ENCODE measurements around the gene BNC2.

The BNC2 gene

GRCh38 chr9:16768816-16769215 is 101.7 kb downstream of the BNC2 start:
- Histone ChIP-seq H3K4me3 (ENCODE audit: low read depth, low read length, poor library complexity, severe bottlenecking) (no peak overlapping the region), H3F3A (ENCODE audit: insufficient read depth, low read length) (no peaks in the 10 kb centered on the region), H3K27me3 (ENCODE audit: insufficient read depth, low read length) (no peaks in the 10 kb centered on the region), H3K9me3 (ENCODE audit: low read length) (no peaks in the 10 kb centered on the region), H3K4me1 (ENCODE audit: insufficient read depth, low read length, severe bottlenecking) (no peaks in the 10 kb centered on the region), H2AFZ (ENCODE audit: low read length) (no peak overlapping the region), H3K27ac (ENCODE audit: low read depth, low read length, poor library complexity, severe bottlenecking) (no peak overlapping the region), H4K20me1 (ENCODE audit: insufficient read depth, low read length) (no peaks in the 10 kb centered on the region), H3K9me2 (ENCODE audit: low read depth, low read length) (no peaks in the 10 kb centered on the region), H3K36me3 (ENCODE audit: insufficient read depth, low read length) (no peaks in the 10 kb centered on the region), H3K9ac (ENCODE audit: low read length) (no peak overlapping the region), H3K79me2 (ENCODE audit: insufficient read depth, low read length) (no peaks in the 10 kb centered on the region), H3K4me2 (ENCODE audit: low read length) (no peak overlapping the region)
- TF ChIP-seq, protein P1, sequence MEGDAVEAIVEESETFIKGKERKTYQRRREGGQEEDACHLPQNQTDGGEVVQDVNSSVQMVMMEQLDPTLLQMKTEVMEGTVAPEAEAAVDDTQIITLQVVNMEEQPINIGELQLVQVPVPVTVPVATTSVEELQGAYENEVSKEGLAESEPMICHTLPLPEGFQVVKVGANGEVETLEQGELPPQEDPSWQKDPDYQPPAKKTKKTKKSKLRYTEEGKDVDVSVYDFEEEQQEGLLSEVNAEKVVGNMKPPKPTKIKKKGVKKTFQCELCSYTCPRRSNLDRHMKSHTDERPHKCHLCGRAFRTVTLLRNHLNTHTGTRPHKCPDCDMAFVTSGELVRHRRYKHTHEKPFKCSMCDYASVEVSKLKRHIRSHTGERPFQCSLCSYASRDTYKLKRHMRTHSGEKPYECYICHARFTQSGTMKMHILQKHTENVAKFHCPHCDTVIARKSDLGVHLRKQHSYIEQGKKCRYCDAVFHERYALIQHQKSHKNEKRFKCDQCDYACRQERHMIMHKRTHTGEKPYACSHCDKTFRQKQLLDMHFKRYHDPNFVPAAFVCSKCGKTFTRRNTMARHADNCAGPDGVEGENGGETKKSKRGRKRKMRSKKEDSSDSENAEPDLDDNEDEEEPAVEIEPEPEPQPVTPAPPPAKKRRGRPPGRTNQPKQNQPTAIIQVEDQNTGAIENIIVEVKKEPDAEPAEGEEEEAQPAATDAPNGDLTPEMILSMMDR (IDR thresholded peaks at IDR 0.05; ENCODE audit: low read length): no peak
- no peak for TF ChIP-seq EZH2 (IDR thresholded peaks at IDR 0.05; ENCODE audit: borderline replicate concordance, low read length)

DNA sequence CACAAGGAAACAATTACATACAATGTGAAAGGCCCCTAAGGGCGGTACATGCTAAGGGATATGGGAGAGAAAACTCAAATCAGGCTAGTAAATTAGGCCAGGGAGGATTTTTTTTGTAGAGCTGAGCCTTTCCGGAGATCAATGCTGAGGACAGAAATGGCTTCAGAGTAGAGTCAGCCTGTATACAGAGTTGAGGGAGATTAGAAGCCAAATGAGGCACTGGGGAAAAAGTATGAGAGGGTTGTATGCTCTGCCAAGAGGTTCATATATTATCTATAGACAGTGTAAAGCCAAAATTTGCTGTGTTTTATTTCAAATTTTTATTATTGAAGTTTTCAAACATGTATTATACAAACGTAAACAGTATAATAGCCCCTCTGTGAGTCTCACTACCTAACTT is 103.1 kb downstream of the BNC2 start:
- Histone ChIP-seq H3K4me3 (ENCODE audit: low read depth, low read length, poor library complexity, severe bottlenecking) (no peak overlapping the region), H3K4me1 (ENCODE audit: insufficient read depth, low read length, severe bottlenecking) (no peaks in the 10 kb centered on the region), H3K79me2 (ENCODE audit: insufficient read depth, low read length) (no peaks in the 10 kb centered on the region), H3K4me2 (ENCODE audit: low read length) (no peak overlapping the region), H2AFZ (ENCODE audit: low read length) (no peak overlapping the region), H3K9me2 (ENCODE audit: low read depth, low read length) (no peaks in the 10 kb centered on the region), H4K20me1 (ENCODE audit: insufficient read depth, low read length) (no peaks in the 10 kb centered on the region), H3K36me3 (ENCODE audit: insufficient read depth, low read length) (no peaks in the 10 kb centered on the region), H3K27ac (ENCODE audit: low read depth, low read length, poor library complexity, severe bottlenecking) (no peak overlapping the region), H3F3A (ENCODE audit: insufficient read depth, low read length) (no peaks in the 10 kb centered on the region), H3K27me3 (ENCODE audit: insufficient read depth, low read length) (no peaks in the 10 kb centered on the region), H3K9me3 (ENCODE audit: low read length) (no peaks in the 10 kb centered on the region), H3K9ac (ENCODE audit: low read length) (no peak overlapping the region)
- TF ChIP-seq, protein P1 (IDR thresholded peaks at IDR 0.05; ENCODE audit: low read length): no peak
- TF ChIP-seq EZH2 (IDR thresholded peaks at IDR 0.05; ENCODE audit: borderline replicate concordance, low read length): no peak

- no peaks in the 10 kb centered on the region for H3F3A ChIP-seq (ENCODE audit: insufficient read depth, low read length)
- no peaks in the 10 kb centered on the region for H3K36me3 ChIP-seq (ENCODE audit: insufficient read depth, low read length)
- no peaks in the 10 kb centered on the region for H4K20me1 ChIP-seq (ENCODE audit: insufficient read depth, low read length)
- no peaks in the 10 kb centered on the region for H3K9me3 ChIP-seq (ENCODE audit: low read length)
- H3K79me2 ChIP-seq (ENCODE audit: insufficient read depth, low read length): no peaks in the 10 kb centered on the region
- no peak overlapping the region for H3K4me2 ChIP-seq (ENCODE audit: low read length)
- no peak overlapping the region for H3K9ac ChIP-seq (ENCODE audit: low read length)
- no peaks in the 10 kb centered on the region for H3K9me2 ChIP-seq (ENCODE audit: low read depth, low read length)
- TF ChIP-seq, protein P1 (IDR thresholded peaks at IDR 0.05; ENCODE audit: low read length): no peak
- TF ChIP-seq EZH2 (IDR thresholded peaks at IDR 0.05; ENCODE audit: borderline replicate concordance, low read length): no peak
- no peaks in the 10 kb centered on the region for H3K27me3 ChIP-seq (ENCODE audit: insufficient read depth, low read length)
- no peak overlapping the region for H2AFZ ChIP-seq (ENCODE audit: low read length)
- H3K4me3 ChIP-seq (ENCODE audit: low read depth, low read length, poor library complexity, severe bottlenecking): no peak overlapping the region
- no peak overlapping the region for H3K27ac ChIP-seq (ENCODE audit: low read depth, low read length, poor library complexity, severe bottlenecking)
- H3K4me1 ChIP-seq (ENCODE audit: insufficient read depth, low read length, severe bottlenecking): no peaks in the 10 kb centered on the region
These were observed 106.5 kb downstream of the BNC2 start for GRCh38 chr9:16763946-16764345.
